Natural killer cell treated with Interleukin-12 subunit alpha and Interleukin-12 subunit beta and Interleukin-15 and Interleukin-18, amount 100 ng/mL, for 72 hours (primary cell): ENCODE measurements around the gene EEF1A2. TPM values are rescaled to one million over a fixed set of nuclear protein-coding genes. Genes with fewer than 3 reads are reported as not detected.

ENCODE experiments used
- ATAC-seq, 2 donors: fragments of 150-1000 bp; cut with Tn5 transposase in 1 of 2; sonication (Bioruptor Pico), chemical (Tn5 transposase) in 1 of 2; 2 replicates each; pipeline ENCODE4 v1.10.0; 2021
- DNase-seq: peaks from one replicate; pipeline ENCODE4 v3.0.0; 2022; ENCODE audit warnings: low spot score
- H3K27ac Mint-ChIP-seq, 2 donors: 1 replicate in 1 of 2; 2 replicates in 1 of 2; pipeline ENCODE4 v1.8.0; 2022; ENCODE audit warnings: mixed read lengths in 2 of 2, mild to moderate bottlenecking in 1 of 2, moderate library complexity in 1 of 2
- H3K27me3 Mint-ChIP-seq, 2 donors: 1 replicate in 1 of 2; 2 replicates in 1 of 2; pipeline ENCODE4 v1.8.0; 2022; ENCODE audit warnings: mixed read lengths in 2 of 2
- H3K36me3 Mint-ChIP-seq: one replicate; pipeline ENCODE4 v1.8.0; 2022; ENCODE audit warnings: mixed read lengths
- H3K4me1 Mint-ChIP-seq, 2 donors: 1 replicate in 1 of 2; 2 replicates in 1 of 2; pipeline ENCODE4 v1.8.0; 2022; ENCODE audit warnings: low read depth in 2 of 2, mixed read lengths in 2 of 2, mild to moderate bottlenecking in 1 of 2
- H3K4me3 Mint-ChIP-seq: one replicate; pipeline ENCODE4 v1.8.0; 2022; ENCODE audit warnings: mixed read lengths
- H3K9me3 Mint-ChIP-seq: 2 replicates; pipeline ENCODE4 v1.8.0; 2022; ENCODE audit warnings: mixed read lengths
- total RNA-seq, 2 donors: library from RNA; stranded (reverse); gene quantifications; one replicate each; pipeline ENCODE4 v1.2.3, GENCODE V29; 2022

Gene EEF1A2
- total RNA-seq, 2 donors from 2014 or later, result 3.1 to 6.1 TPM

- ATAC-seq (no peak), DNase-seq (peak; percentile 56)
- Mint-ChIP-seq H3K4me1 (peaks cover 0 to 16% of the 10 kb centered on the region in 2 donors), H3K36me3 (no peaks in the 10 kb centered on the region), H3K27me3 (peaks cover 0 to 4% of the 10 kb centered on the region in 2 donors), H3K27ac (no peak overlapping the region), H3K4me3 (no peak overlapping the region), H3K9me3 (no peaks in the 10 kb centered on the region)
These were observed 34.5 kb upstream of the EEF1A2 start for GRCh38 chr20:63533388-63533787.

- no peaks in the 10 kb centered on the region for H3K36me3 Mint-ChIP-seq
- peaks cover 0 to 4% of the 10 kb centered on the region in 2 donors for H3K27me3 Mint-ChIP-seq
- ATAC-seq (no peak), DNase-seq (peak; percentile 51)
- H3K9me3 Mint-ChIP-seq, result no peaks in the 10 kb centered on the region
- no peak overlapping the region for H3K27ac Mint-ChIP-seq
- peaks cover 0 to 10% of the 10 kb centered on the region in 2 donors for H3K4me1 Mint-ChIP-seq
- H3K4me3 Mint-ChIP-seq, result no peak overlapping the region
These were observed 33.6 kb upstream of the EEF1A2 start for GRCh38 chr20:63532449-63532971.

GRCh38 chr20:63531686-63532448 lies 33.0 kb upstream of the EEF1A2 start:
- Mint-ChIP-seq H3K9me3 (no peaks in the 10 kb centered on the region), H3K36me3 (no peaks in the 10 kb centered on the region), H3K27ac (no peak overlapping the region), H3K27me3 (peaks cover 0 to 4% of the 10 kb centered on the region in 2 donors), H3K4me1 (peaks cover 0 to 7% of the 10 kb centered on the region in 2 donors), H3K4me3 (no peak overlapping the region)
- DNase-seq, result peak; percentile 55
- ATAC-seq, result no peak

- Mint-ChIP-seq H3K9me3 (no peaks in the 10 kb centered on the region), H3K4me1 (peaks cover 0 to 4% of the 10 kb centered on the region in 2 donors), H3K27ac (no peak overlapping the region), H3K36me3 (no peaks in the 10 kb centered on the region), H3K27me3 (peaks cover 0 to 4% of the 10 kb centered on the region in 2 donors), H3K4me3 (no peak overlapping the region)
- DNase-seq (peak; percentile 41), ATAC-seq (no peak)
These were observed 31.9 kb upstream of the EEF1A2 start for GRCh38 chr20:63530788-63531160.

- ATAC-seq, result no peak
- DNase-seq, result peak; percentile 31
- H3K27ac Mint-ChIP-seq, result no peak overlapping the region
- H3K4me1 Mint-ChIP-seq, result peaks cover 0 to 4% of the 10 kb centered on the region in 2 donors
- no peak overlapping the region for H3K4me3 Mint-ChIP-seq
- H3K27me3 Mint-ChIP-seq, result peaks cover 0 to 4% of the 10 kb centered on the region in 2 donors
- H3K36me3 Mint-ChIP-seq, result no peaks in the 10 kb centered on the region
- no peaks in the 10 kb centered on the region for H3K9me3 Mint-ChIP-seq
These were observed 31.2 kb upstream of the EEF1A2 start for GRCh38 chr20:63529861-63530787.

GRCh38 chr20:63529180-63529860 lies 30.4 kb upstream of the EEF1A2 start:
- peaks cover 0 to 4% of the 10 kb centered on the region in 2 donors for H3K4me1 Mint-ChIP-seq
- DNase-seq, result no peak
- H3K27ac Mint-ChIP-seq, result no peak overlapping the region
- no peaks in the 10 kb centered on the region for H3K9me3 Mint-ChIP-seq
- ATAC-seq, result no peak
- no peaks in the 10 kb centered on the region for H3K36me3 Mint-ChIP-seq
- no peak overlapping the region for H3K4me3 Mint-ChIP-seq
- H3K27me3 Mint-ChIP-seq, result peaks cover 0 to 4% of the 10 kb centered on the region in 2 donors

GRCh38 chr20:63527184-63527583 lies 28.3 kb upstream of the EEF1A2 start:
- Mint-ChIP-seq H3K27ac (no peak overlapping the region), H3K4me1 (peaks cover 4 to 6% of the 10 kb centered on the region in 2 donors), H3K9me3 (no peaks in the 10 kb centered on the region), H3K4me3 (no peak overlapping the region), H3K27me3 (peaks cover 0 to 3% of the 10 kb centered on the region in 2 donors), H3K36me3 (no peaks in the 10 kb centered on the region)
- ATAC-seq, result no peak
- DNase-seq, result peak; percentile 26

GRCh38 chr20:63525971-63526370 lies 27.1 kb upstream of the EEF1A2 start:
- Mint-ChIP-seq H3K27me3 (no peaks in the 10 kb centered on the region), H3K9me3 (no peaks in the 10 kb centered on the region), H3K27ac (no peak overlapping the region), H3K4me1 (peaks cover 4 to 6% of the 10 kb centered on the region in 2 donors), H3K4me3 (no peak overlapping the region), H3K36me3 (no peaks in the 10 kb centered on the region)
- ATAC-seq (no peak), DNase-seq (peak; percentile 31)

GRCh38 chr20:63525185-63525584 lies 26.3 kb upstream of the EEF1A2 start:
- Mint-ChIP-seq H3K9me3 (no peaks in the 10 kb centered on the region), H3K4me3 (no peak overlapping the region), H3K4me1 (peaks cover 4 to 6% of the 10 kb centered on the region in 2 donors), H3K27ac (no peak overlapping the region), H3K36me3 (no peaks in the 10 kb centered on the region), H3K27me3 (no peaks in the 10 kb centered on the region)
- no peak for DNase-seq
- no peak for ATAC-seq

- H3K4me3 Mint-ChIP-seq, result no peak overlapping the region
- H3K4me1 Mint-ChIP-seq, result peaks cover 4 to 6% of the 10 kb centered on the region in 2 donors
- H3K36me3 Mint-ChIP-seq, result no peaks in the 10 kb centered on the region
- ATAC-seq (no peak), DNase-seq (peak; percentile 51)
- H3K9me3 Mint-ChIP-seq, result no peaks in the 10 kb centered on the region
- H3K27me3 Mint-ChIP-seq, result peaks cover 0 to 2% of the 10 kb centered on the region in 2 donors
- no peak overlapping the region for H3K27ac Mint-ChIP-seq
These were observed 24.2 kb upstream of the EEF1A2 start for GRCh38 chr20:63522981-63523611.

- Mint-ChIP-seq H3K27me3 (peaks cover 0 to 5% of the 10 kb centered on the region in 2 donors), H3K36me3 (no peaks in the 10 kb centered on the region), H3K4me3 (peak overlapping the region; percentile 34), H3K4me1 (peaks cover 4 to 8% of the 10 kb centered on the region in 2 donors), H3K9me3 (no peaks in the 10 kb centered on the region), H3K27ac (no peak overlapping the region)
- ATAC-seq (no peak), DNase-seq (peak; percentile 55)
These were observed 23.4 kb upstream of the EEF1A2 start for GRCh38 chr20:63522091-63522868.

GRCh38 chr20:63521602-63522001 lies 22.7 kb upstream of the EEF1A2 start:
- no peaks in the 10 kb centered on the region for H3K36me3 Mint-ChIP-seq
- no peak overlapping the region for H3K27ac Mint-ChIP-seq
- no peaks in the 10 kb centered on the region for H3K9me3 Mint-ChIP-seq
- H3K27me3 Mint-ChIP-seq, result peaks cover 0 to 5% of the 10 kb centered on the region in 2 donors
- ATAC-seq (no peak), DNase-seq (peak; percentile 20)
- H3K4me1 Mint-ChIP-seq, result peaks cover 4 to 8% of the 10 kb centered on the region in 2 donors
- H3K4me3 Mint-ChIP-seq, result peak overlapping the region; percentile 77
